ENCODE measurements around the gene SORCS3.

SORCS3 gene

GRCh38 chr10:105112862-105113261 lies 471.8 kb downstream of the SORCS3 start:
- DNase-seq (ENCODE audit: low read depth): no peak

- no peak for DNase-seq (ENCODE audit: low read depth)
Measured at GRCh38 chr10:105113666-105114065, 472.6 kb downstream of the SORCS3 start.

GRCh38 chr10:105121743-105122142 lies 480.7 kb downstream of the SORCS3 start:
- no peak for DNase-seq (ENCODE audit: low read depth)

- DNase-seq (ENCODE audit: low read depth): no peak
Measured at GRCh38 chr10:105128111-105128510, 487.0 kb downstream of the SORCS3 start.

- DNase-seq (ENCODE audit: low read depth): no peak
Measured at GRCh38 chr10:105138358-105138757, 497.3 kb downstream of the SORCS3 start.

GRCh38 chr10:105139363-105139896 lies 498.3 kb downstream of the SORCS3 start:
- no peak for DNase-seq (ENCODE audit: low read depth)

- DNase-seq (ENCODE audit: low read depth): no peak
Measured at GRCh38 chr10:105140600-105140999, 499.5 kb downstream of the SORCS3 start.

GRCh38 chr10:105145711-105146110 lies 504.6 kb downstream of the SORCS3 start:
- DNase-seq (ENCODE audit: low read depth): no peak

GRCh38 chr10:105146436-105146835 lies 505.3 kb downstream of the SORCS3 start:
- no peak for DNase-seq (ENCODE audit: low read depth)

- DNase-seq (ENCODE audit: low read depth): no peak
Measured at GRCh38 chr10:105148456-105148855, 507.4 kb downstream of the SORCS3 start.

GRCh38 chr10:105148921-105149320 lies 507.8 kb downstream of the SORCS3 start:
- no peak for DNase-seq (ENCODE audit: low read depth)

GRCh38 chr10:105149371-105149891 lies 508.3 kb downstream of the SORCS3 start:
- no peak for DNase-seq (ENCODE audit: low read depth)

GRCh38 chr10:105150259-105150880 lies 509.3 kb downstream of the SORCS3 start:
- DNase-seq (ENCODE audit: low read depth): no peak

GRCh38 chr10:105154736-105155135 lies 513.6 kb downstream of the SORCS3 start:
- DNase-seq (ENCODE audit: low read depth): no peak

GRCh38 chr10:105159268-105159667 lies 518.2 kb downstream of the SORCS3 start:
- DNase-seq (ENCODE audit: low read depth): no peak

GRCh38 chr10:105161149-105161548 lies 520.1 kb downstream of the SORCS3 start:
- DNase-seq (ENCODE audit: low read depth): no peak

- no peak for DNase-seq (ENCODE audit: low read depth)
Measured at GRCh38 chr10:105161767-105162166, 520.7 kb downstream of the SORCS3 start.

- DNase-seq (ENCODE audit: low read depth): no peak
Measured at GRCh38 chr10:105170521-105170920, 529.4 kb downstream of the SORCS3 start.

GRCh38 chr10:105171945-105172344 lies 530.9 kb downstream of the SORCS3 start:
- DNase-seq (ENCODE audit: low read depth): no peak

GRCh38 chr10:105181626-105182025 lies 540.5 kb downstream of the SORCS3 start:
- DNase-seq (ENCODE audit: low read depth): no peak

- DNase-seq (ENCODE audit: low read depth): no peak
Measured at GRCh38 chr10:105183536-105183935, 542.4 kb downstream of the SORCS3 start.

GRCh38 chr10:105185161-105185560 lies 544.1 kb downstream of the SORCS3 start:
- no peak for DNase-seq (ENCODE audit: low read depth)

GRCh38 chr10:105187243-105187642 lies 546.2 kb downstream of the SORCS3 start:
- DNase-seq (ENCODE audit: low read depth): no peak

Data from stimulated activated CD8-positive, alpha-beta memory T cell treated with anti-CD3 and anti-CD28 coated beads, Interleukin-15, amount 100 ng/mL, for 1 hour (primary cell).